Loucy (cell line): ENCODE results near the gene FBXL15.

ENCODE experiments used
- CTCF ChIP-seq: fragments of 200-600 bp; sonication (generic); conservative IDR thresholded peaks from 2 replicates; pipeline ENCODE4 v1.5.1; 2014; ENCODE audit warnings: mild to moderate bottlenecking, antibody characterized with exemption, low read length
- EZH2phosphoT487 ChIP-seq: fragments of 200-600 bp; IDR thresholded peaks from 2 replicates; pipeline ENCODE4 v1.6.1; 2018; ENCODE audit warnings: antibody characterized with exemption, mild to moderate bottlenecking, moderate library complexity, borderline replicate concordance

- TF ChIP-seq CTCF (no peak), EZH2phosphoT487 (no peak)
These were observed 16.1 kb upstream of the FBXL15 start for GRCh38 chr10:102404361-102405107.
